Erythroblast (primary cell): ENCODE measurements around the gene NDUFS6.

Experiments used
- GATA1 ChIP-seq: IDR thresholded peaks from 2 replicates; pipeline ENCODE4 v1.6.1; 2011; ENCODE audit warnings: low read depth, mild to moderate bottlenecking, control low read depth, low read length, moderate library complexity
- POLR2A ChIP-seq: IDR thresholded peaks from 2 replicates; pipeline ENCODE4 v1.6.1; 2011; ENCODE audit warnings: mild to moderate bottlenecking, low read length

DNA sequence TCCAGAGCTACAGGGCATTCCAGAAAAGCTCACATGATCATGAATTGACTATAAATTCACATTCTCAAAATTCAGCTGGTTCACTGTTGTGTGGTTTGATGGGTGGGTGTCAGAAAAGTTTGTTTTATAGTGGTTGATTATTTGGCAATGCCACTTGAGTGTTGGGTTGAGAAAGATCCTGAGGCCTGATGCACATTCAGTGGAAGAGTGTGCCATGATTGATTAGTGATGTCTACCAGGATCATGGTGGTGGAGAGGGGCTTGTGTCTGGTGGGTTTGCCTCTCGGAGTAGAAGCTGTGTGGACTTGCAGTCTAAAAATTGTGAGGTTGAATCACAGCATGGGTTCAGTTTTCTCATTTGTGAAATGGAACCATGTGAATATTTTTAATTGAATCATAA lies 2.0 kb downstream of the NDUFS6 start:
- TF ChIP-seq POLR2A (no peak), GATA1 (no peak)
